OCI-M2 (cell line): ENCODE measurements around the gene MARCKSL1.
"Not testable (repeated sequence)": the region's sequence is repeated elsewhere in the genome, so short reads cannot be mapped to it uniquely, and the experiment has no call there.

Source experiments
- DNase-seq: peaks from one replicate; lab custom pipeline; 2025; ENCODE audit not compliant: unreplicated experiment; lab: John Stamatoyannopoulos, UW

MARCKSL1 gene, protein sequence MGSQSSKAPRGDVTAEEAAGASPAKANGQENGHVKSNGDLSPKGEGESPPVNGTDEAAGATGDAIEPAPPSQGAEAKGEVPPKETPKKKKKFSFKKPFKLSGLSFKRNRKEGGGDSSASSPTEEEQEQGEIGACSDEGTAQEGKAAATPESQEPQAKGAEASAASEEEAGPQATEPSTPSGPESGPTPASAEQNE

DNA sequence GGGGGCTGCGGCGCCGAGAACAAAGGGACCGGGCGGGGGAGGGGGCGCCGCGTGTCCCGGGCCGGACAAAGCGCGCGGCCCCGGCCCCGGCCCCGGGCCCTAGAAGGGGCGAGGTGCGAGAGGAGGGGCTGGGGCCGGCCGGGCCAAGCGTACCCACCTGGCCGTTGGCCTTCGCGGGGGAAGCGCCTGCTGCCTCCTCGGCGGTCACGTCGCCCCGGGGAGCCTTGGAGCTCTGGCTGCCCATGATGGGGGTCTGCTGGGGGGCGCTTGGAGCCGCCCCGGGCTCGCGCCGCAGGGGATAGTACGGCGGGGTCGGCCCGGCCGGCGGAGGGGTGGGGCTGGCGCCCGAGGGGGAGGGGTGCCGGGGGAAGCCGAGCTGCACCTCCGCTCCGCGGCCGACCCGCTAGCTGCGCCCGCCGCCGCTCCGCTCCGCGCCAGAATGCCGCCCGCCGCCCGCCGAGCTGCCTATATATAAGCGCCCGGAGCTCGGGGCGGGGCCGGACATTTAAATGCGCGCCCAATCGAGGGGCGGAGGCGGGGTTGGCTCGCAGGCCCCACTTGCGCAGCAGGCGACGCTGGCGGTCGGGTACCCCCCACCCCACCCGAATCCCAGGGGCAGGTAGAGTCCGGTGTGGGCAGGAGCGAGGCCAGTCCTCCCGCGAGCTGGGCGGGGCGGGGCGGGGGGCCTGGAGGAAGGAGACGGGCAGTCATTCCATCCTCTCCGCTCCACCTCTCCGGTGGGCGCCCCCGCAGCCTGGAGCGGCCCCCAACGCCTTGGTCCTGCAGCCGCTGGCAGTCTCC lies at the start of gene MARCKSL1:
Gene MARCKSL1 (minus strand): TSS at position 444 of the 801 bp plus-strand sequence. CDS start 200 bp downstream, at position 244.
- DNase-seq = no peak

DNA sequence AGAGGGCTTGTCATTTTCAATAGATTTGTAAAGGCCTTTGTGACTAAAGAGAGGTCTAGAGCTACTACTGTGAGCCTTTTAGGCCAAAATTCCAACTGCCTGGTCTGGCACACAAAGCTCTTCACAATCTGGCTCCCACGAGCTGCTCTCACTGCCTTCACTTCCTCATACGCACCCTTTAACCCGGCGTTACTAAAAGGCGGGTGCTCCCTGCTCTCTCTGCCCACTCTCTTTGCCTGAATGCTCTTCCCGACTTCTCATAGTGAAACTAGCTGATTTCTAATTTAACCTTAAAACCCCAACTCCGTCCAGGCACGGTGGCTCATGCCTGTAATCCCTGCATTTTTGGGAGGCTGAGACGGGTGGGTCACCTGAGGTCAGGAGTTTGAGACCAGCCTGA lies 44.0 kb upstream of the MARCKSL1 start:
- DNase-seq = no peak

DNA sequence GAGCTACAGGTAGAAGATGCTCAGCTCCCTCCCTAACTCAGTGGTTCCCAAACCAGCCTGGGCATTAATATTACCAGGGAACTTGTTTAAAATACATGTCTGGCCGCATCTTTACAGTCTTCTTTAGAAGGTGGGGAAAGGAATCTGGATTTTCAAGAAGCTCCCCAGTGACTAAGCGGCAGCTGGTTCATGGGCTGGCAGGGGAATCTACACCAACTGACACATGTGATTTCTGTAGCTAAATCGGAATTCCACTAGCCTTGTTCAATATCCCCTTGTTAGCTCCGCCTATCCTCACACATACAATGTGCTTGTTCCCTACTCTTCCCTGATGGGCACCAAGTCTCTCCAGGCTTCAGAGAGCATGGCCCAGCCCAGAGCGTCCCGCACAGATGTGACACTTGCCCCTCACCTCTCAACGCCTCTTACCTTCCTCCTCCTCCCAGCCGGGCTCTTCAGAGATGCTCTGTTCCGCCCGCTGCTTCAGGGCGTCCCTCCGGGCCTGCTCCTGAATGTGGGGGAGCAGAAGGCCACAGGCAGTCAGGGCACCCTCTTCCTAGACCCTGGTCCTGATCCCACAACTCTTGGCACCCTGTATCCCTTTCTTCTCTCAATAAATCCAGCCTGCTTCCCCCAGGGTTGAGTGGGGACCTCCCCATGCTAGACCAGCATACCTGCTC lies 41.6 kb upstream of the MARCKSL1 start:
- no peak for DNase-seq

DNA sequence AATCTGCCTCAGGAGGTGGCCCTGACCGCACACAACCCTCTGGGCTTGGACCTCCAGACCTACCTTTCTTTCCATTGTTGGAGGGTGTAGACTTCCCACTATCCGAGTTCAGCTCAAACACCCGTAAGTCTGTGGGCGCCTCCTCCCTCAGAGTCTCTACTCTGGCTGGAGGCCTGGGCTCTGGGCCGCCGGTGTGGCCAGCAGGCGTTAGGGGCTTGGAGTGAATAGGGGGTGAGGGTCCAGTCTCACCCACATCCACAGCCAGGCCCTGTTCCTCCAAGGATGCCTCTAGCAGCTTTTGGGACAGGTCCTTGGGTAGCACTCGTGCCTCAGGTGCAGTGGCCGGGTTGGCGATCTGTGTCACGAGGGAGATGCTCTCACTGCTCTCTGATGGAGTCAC lies 40.2 kb upstream of the MARCKSL1 start:
- DNase-seq = no peak

DNA sequence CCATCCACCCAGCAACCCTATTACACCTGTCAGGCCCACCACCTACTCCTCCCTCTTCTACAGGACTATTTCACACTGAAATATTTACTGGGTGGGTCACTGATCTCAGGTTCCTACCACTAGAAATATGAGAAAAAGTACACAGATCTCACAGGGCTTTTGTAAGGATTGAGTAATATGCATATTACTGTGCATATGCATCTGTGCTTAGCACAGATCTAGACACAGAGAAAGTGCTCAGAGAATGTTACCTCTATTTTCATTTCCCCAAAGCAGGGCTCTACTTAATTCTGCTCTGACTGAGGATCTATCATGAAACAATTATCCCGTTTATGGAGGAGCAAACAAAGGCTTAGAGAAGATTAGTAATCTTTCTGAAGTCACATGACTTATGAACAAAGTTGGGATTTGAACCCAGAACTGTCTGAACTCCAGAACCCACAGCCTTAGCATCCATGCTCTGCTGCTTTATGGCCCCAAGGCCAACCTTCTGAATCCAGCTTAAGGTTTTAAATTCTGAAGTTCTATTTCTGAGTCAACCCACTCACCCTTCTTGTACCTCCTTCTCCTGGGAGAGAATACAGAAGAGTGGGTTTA lies 38.1 kb upstream of the MARCKSL1 start:
- no peak for DNase-seq

DNA sequence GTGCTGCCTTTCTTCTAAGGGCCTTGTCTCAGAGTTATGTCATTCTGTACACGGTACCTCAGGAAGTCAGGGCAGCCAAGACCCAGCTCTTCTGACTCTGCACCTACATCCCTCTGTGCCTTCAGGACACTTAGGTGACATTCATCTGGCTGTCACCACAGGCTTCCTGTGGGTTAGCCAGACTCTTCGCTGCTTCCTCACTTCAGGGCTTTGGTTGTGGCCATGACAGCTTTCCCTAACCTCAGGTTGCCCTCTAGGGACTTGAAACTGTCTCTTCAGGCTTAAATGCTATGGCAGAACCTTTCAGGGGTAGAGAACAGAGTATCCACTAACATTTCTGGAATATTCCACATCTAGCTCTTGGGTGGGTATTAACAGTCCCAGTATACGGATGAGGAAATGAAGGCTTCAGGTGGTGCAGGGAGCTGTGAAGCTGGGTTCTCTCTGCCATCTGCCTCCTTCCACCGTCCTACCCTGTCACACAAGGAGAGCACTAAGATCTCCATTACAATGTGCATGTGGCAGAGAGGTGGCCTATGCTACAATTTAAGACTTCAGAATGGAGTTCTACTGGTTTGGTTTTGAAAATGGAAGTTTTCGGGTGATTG lies 36.2 kb upstream of the MARCKSL1 start:
- no peak for DNase-seq

DNA sequence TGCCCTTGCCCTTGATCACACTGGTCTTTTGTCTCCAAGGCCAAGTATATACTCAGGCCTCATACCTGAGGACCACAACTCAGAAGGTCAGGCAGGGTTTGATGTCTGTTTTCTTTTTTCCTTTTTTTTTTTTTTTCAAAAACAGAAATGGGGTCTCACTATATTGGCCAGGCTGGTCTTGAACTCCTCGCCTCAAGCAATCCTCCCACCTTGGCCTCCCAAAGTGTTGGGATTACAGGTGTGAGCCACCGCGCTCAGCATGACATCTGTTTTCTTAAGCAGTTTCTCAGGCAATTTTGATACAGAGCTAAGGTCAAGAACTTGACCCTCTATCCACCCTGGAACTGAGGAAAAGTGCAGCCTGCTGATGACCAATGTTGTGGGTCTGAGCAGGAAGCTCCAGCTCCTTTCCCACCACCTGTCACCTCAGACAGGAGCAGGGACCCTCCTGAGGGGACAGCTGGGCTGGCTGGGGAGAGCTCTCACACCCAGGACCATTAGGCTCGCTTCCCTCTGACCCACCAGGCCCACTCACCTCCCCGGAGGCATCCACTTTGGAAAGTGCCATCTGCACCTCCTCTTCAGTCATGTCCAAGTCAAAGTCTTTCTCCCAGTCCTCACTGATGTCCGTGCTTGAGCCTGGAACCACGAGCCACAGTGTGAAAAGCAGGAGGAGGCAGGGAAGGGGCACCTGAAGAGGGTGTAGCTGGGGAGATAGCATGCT lies 32.0 kb upstream of the MARCKSL1 start:
- DNase-seq = no peak

DNA sequence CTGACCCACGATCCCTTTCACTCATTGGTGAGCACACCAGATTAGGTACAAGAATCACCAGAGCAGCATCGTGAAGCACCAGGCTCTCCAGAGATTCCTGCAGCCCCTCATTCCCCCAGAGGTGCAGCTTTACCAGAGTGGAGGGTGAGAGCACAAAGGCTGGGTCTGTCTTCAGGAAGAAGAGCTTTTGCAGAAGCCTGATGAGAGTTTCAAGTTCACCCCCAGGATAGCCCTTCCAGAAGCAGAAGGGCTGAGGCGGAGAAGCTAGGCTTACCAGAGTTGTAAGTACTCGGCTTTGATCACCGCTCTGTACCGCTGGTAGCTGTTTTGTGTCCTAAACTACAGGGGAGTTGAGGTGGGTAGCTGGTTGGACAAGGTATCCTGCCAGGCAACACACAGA lies 29.4 kb upstream of the MARCKSL1 start:
- no peak for DNase-seq

DNA sequence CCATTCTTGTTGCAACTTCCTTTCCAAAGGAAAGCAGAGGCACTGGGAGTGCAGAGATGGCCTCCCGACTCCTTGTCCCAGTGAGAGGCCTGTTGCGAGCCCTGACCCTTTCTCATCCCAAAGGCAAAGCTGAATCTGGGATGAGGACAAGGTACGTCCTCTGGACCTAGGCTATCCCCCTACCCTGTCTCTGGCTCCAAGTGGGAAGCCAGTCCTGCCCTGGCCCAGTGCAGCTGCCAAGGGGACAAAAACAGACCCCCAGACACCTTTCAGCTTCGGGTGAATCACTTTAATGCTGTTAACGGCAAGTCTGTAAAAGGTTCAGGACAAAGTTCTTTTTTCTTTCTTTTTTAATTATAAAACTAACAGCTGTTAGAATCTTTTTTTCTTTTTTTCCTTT lies 28.8 kb upstream of the MARCKSL1 start:
- no peak for DNase-seq

DNA sequence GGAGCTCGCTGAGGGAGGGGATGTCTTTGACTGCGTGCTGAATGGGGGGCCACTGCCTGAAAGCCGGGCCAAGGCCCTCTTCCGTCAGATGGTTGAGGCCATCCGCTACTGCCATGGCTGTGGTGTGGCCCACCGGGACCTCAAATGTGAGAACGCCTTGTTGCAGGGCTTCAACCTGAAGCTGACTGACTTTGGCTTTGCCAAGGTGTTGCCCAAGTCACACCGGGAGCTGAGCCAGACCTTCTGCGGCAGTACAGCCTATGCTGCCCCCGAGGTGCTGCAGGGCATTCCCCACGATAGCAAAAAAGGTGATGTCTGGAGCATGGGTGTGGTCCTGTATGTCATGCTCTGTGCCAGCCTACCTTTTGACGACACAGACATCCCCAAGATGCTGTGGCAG lies 27.7 kb upstream of the MARCKSL1 start:
- DNase-seq = no peak

DNA sequence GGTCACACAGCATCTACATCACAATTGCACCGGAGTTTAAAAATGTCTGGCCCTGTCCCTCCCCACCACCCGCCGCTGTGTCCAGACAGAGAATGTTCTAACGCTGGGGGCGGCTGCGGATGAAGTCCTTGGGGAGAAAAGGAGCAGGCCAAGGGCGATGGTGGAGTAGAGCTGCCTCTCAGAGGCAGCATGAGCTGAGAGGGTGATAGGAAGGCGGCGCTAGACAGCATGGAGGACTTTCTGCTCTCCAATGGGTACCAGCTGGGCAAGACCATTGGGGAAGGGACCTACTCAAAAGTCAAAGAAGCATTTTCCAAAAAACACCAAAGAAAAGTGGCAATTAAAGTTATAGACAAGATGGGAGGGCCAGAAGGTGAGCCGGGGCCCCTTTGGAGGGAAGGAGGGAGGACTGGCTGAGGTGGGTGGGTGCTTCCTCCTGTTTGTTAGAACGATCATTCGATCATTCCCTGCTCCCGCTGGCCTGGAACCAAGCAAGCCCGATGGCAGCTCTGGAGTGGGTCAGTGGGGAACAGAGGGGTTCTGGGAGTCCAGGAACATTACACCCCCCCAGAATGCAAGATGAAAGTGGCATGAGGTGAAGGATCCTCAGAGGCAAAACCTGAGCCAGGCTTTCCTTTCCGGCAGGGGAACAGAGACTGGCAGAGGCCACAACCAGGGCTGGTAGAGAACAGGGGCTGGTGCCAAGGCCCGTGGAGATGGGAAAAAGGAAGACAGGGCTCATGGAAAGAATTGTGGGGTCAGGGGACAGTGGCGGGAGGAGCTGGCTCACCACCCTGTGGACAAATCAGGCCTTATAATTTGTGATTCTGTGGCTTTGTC lies 26.7 kb upstream of the MARCKSL1 start, which contains the start of the genes FAM229A and TSSK3:
Gene FAM229A (minus strand): TSS at position 12 of the 840 bp plus-strand sequence. CDS start 394 bp downstream, outside the sequence.
Gene TSSK3 (plus strand): TSS at position 66 of the 840 bp plus-strand sequence. CDS start 163 bp downstream, at position 229.
- no peak for DNase-seq

DNA sequence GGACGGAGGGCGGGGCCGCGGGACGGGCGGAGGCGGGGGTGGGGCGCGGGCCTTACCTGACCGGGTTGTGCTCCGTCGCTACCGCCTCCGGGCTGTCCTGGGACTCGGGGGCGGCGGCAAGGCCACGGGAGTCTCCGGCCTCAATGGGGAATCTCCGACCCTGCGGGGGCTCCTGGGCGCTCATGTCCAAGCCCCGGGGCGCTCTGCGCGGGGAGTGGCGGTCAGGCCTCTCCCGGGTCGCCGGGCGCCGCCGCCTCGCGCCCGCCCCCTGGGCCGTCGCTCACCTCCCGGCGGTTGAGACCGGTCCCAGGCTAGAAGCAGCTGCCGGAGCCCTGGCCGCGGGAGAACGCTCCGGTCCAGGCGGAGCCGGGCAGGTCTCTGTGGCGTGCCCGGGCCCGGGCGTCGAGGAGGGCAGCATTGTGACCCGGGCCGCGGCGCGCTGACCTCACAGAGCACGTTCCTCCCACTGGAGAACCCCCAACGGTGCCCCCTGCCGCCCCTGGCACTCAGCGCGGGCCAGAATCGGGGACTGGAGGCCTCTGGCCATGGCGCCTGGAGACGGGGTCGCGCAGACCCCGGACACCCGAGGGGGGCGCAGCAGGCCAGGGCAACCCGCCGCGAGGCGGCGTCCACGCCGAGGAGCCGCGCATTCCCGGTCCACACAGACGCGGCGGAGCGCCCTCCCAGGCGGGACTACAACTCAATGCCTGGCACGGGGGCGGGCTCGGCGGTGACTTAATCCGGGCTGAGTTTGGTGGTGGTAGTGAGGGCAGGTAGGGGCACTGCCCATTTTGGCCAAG lies 25.8 kb upstream of the MARCKSL1 start:
- DNase-seq = no peak

DNA sequence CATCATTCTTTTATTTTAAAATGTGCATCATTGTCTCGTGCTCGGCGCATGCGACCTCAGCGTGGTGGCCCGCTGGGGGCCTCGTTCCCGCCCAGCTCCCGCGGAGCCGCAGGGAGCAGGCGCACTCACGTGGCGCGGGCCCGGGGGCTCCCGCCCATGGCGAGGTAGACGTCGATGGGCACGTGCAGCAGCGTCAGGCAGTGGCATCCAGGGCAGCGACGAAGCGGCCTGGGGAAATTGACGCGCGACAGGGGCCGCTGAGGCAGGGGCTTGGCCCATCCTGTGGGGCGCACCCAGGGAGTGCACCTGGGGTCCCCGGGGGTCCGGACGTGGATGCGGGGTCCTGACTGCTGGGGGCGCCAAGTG lies 25.3 kb upstream of the MARCKSL1 start:
- DNase-seq = no peak

DNA sequence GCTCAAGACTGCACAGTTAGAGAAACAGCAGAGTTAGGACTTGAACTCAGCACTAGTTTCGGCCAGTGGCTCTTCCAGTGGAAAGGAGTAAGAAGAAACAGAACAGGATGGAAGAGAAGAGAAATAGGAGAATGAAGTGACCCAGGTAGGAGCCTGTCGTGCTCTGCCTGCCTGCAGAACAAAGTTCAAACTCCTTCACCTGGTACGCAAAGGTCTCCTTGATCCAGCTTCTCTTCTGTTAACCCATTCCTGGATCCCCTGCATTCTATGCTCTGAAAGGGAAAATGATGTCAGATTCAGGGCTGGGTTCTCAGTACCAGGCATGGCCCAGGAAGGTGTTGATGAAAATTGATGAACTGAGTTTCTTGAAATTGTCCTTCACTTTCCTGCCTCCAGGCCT lies 22.4 kb upstream of the MARCKSL1 start:
- no peak for DNase-seq

DNA sequence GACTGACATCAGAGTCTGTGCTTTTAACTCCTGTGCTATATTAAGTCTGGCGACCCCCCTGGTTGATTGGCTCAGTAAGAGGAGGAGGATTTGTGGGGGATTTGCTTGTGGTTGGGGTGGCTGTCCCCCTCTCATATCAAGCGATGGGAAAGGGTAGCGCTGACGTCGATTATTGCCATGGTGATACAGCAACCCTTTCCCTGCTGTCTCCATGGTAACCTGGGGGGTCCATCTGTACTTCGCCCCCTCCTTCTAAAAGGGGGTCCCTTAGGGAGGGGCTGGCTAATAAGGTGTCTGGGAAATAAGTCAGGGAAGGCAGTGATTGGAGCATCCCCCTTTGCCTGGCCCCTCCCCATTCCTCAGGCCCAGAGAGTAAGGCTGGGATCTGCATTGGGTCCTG lies 21.6 kb upstream of the MARCKSL1 start:
- no peak for DNase-seq

DNA sequence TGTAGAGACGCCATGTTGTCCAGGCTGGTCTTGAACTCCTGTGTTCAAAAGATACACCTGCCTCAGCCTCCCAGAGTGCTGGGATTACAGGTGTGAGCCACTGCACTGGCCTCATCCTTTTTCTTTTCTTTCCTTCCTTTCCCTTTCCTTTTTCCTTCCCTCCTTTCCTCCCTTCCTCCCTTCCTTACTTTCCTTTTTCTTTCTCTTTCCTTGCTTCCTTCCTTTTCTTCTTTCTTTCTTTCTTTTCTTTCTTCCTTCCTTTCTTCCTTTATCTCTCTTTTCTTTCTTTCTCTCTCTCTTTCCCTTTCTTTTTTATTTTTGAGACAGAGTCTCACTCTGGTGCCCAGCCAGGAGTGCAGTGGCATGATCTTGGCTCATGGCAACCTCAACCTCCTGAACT lies 20.4 kb upstream of the MARCKSL1 start:
- no peak for DNase-seq

DNA sequence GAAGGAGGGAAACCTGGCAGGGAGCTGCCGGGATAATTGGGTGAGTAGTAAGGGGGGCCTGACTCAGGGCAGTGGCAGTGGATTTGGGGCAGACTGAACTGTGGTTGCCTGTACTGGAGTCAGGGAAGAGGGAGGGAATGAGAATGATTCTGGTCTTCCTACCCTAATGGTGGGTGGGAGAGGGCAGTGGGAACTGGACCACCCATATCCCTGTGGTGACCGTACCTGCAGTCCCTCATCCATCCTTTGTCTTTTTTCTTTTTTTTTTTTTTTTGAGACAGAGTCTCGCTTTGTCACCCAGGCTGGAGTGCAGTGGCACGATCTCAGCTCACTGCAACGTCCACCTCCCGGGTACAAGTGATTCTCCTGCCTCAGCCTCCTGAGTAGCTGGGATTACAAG lies 19.7 kb upstream of the MARCKSL1 start:
- DNase-seq = not testable (repeated sequence)

DNA sequence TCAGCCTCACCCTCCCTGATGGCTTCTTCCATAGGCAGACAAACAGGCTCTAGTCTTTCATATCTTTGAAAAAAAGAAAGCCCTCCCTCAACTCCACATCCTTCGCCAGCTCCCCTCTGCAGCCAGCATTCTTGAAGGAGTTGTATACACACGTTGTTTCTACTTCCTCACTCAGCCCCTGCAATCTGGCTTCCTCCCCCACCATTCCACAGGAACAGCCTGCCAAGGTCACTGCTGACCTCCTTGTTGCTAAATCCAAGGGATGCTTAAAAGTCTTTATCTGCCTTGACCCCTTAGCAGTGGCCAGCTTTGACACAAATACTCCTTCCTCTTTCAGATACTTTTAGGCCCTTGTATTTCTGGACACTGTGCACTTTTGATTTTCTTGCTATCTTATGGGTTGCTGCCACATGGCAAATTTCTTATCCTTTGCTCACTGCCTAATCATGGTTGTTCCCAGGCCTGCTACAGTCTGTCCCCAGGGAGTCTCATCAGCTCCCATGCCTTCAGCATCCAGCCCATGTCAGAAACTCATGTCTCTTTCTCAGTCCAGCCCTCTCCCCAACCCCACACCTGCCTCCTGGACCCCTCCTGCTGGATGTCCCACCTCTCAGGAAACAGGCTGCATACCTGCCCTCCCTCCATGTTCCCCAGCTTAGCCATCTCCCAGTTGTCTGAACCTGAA lies 18.0 kb upstream of the MARCKSL1 start:
- no peak for DNase-seq
